Suprapubic skin (tissue), 4 donors: ENCODE results near the gene MILR1. TPM values are rescaled to one million over a fixed set of nuclear protein-coding genes. Genes with fewer than 3 reads are reported as not detected.

Experiments used
- DNase-seq, 2 donors: peaks; one replicate each; pipeline ENCODE4 v3.0.0-alpha.2; 2019; ENCODE audit warnings: low spot score in 2 of 2
- H3K27ac ChIP-seq: fragments of 200-600 bp; sonication (generic); one replicate; pipeline ENCODE4 v1.5.1; 2019
- H3K27me3 ChIP-seq: fragments of 200-600 bp; sonication (generic); one replicate; pipeline ENCODE4 v1.5.1; 2019
- H3K36me3 ChIP-seq: fragments of 200-600 bp; sonication (generic); one replicate; pipeline ENCODE4 v1.5.1; 2019
- H3K4me1 ChIP-seq: fragments of 200-600 bp; sonication (generic); one replicate; pipeline ENCODE4 v1.5.1; 2019
- H3K4me3 ChIP-seq: fragments of 200-600 bp; sonication (generic); one replicate; pipeline ENCODE4 v1.5.1; 2019; ENCODE audit warnings: mild to moderate bottlenecking
- H3K9me3 ChIP-seq: fragments of 200-600 bp; sonication (generic); one replicate; pipeline ENCODE4 v1.5.1; 2019
- CTCF ChIP-seq, 2 donors: fragments of 200-600 bp in 1 of 2; fragments of 450-650 bp in 1 of 2; sonication (generic) in 1 of 2; IDR thresholded peaks; one replicate each; pipeline ENCODE4 v1.5.1; 2016 to 2019; ENCODE audit warnings: antibody characterized with exemption in 2 of 2, mild to moderate bottlenecking in 1 of 2, moderate library complexity in 1 of 2
- EP300 ChIP-seq: sonication (generic); formaldehyde crosslinking; IDR thresholded peaks from one replicate; pipeline ENCODE4 v1.6.1; 2017; ENCODE audit warnings: antibody characterized with exemption
- POLR2A ChIP-seq, 2 donors: fragments of 450-650 bp; IDR thresholded peaks; one replicate each; pipeline ENCODE4 v1.6.1; 2017; ENCODE audit warnings: antibody characterized with exemption in 2 of 2, mild to moderate bottlenecking in 2 of 2, moderate library complexity in 2 of 2
- POLR2AphosphoS5 ChIP-seq, 3 donors: sonication (generic); formaldehyde crosslinking; IDR thresholded peaks; one replicate each; pipeline ENCODE4 v1.6.1; 2017; ENCODE audit warnings: antibody characterized with exemption in 3 of 3
- WGBS: methylation state at CpG from one replicate; pipeline ENCODE4 v1.1.5; 2018; 5-methylcytosine and 5-hydroxymethylcytosine counted together
- total RNA-seq, 4 donors: library from RNA; depleted of rRNA; stranded (reverse); fragments of >200 nt; gene quantifications; one replicate each; pipeline ENCODE4 v1.1.0, GENCODE V29; 2016

The MILR1 gene
- total RNA-seq, 4 donors from 2014 or later, result 0.45 to 0.57 TPM; not detected in 2

- DNase-seq, result no peak
- Histone ChIP-seq H3K4me1 (no peaks in the 10 kb centered on the region), H3K27ac (no peak overlapping the region), H3K9me3 (peaks cover 3% of the 10 kb centered on the region), H3K27me3 (no peaks in the 10 kb centered on the region), H3K36me3 (no peaks in the 10 kb centered on the region), H3K4me3 (no peak overlapping the region)
- WGBS, result 84% methylated on average over 6 of the region's 6 CpGs
- TF ChIP-seq POLR2AphosphoS5 (IDR thresholded peaks at IDR 0.05) (no peak), POLR2A (IDR thresholded peaks at IDR 0.05) (no peak), CTCF (IDR thresholded peaks at IDR 0.05) (no peak), EP300 (no peak)
These were observed 5.7 kb upstream of the MILR1 start for GRCh38 chr17:64443086-64443760.

GRCh38 chr17:64447526-64447925 is 1.4 kb upstream of the MILR1 start:
- TF ChIP-seq POLR2A (IDR thresholded peaks at IDR 0.05) (no peak), EP300 (no peak), POLR2AphosphoS5 (IDR thresholded peaks at IDR 0.05) (no peak), CTCF (IDR thresholded peaks at IDR 0.05) (no peak)
- H3K4me3 ChIP-seq, result no peak overlapping the region
- 96% methylated on average over 1 of the region's 1 CpG for WGBS
- no peak for DNase-seq
- no peaks in the 10 kb centered on the region for H3K27me3 ChIP-seq
- no peaks in the 10 kb centered on the region for H3K36me3 ChIP-seq
- no peak overlapping the region for H3K27ac ChIP-seq
- H3K4me1 ChIP-seq, result peaks cover 4% of the 10 kb centered on the region
- H3K9me3 ChIP-seq, result no peaks in the 10 kb centered on the region

- TF ChIP-seq POLR2A (IDR thresholded peaks at IDR 0.05) (no peak), CTCF (IDR thresholded peaks at IDR 0.05) (no peak), EP300 (no peak), POLR2AphosphoS5 (IDR thresholded peaks at IDR 0.05) (no peak)
- Histone ChIP-seq H3K4me1 (peaks cover 4% of the 10 kb centered on the region), H3K36me3 (no peaks in the 10 kb centered on the region), H3K27me3 (no peaks in the 10 kb centered on the region), H3K4me3 (no peak overlapping the region), H3K9me3 (no peaks in the 10 kb centered on the region), H3K27ac (peak overlapping the region; percentile 39)
- DNase-seq, result no peak
- WGBS, result 57% methylated on average over 3 of the region's 3 CpGs
These were observed 630 bp downstream of the MILR1 start for GRCh38 chr17:64449545-64449944.

- no peak for TF ChIP-seq POLR2A (IDR thresholded peaks at IDR 0.05)
- no peak for TF ChIP-seq EP300
- no peak for TF ChIP-seq POLR2AphosphoS5 (IDR thresholded peaks at IDR 0.05)
- TF ChIP-seq CTCF (IDR thresholded peaks at IDR 0.05), result no peak
- DNase-seq, result no peak
- H3K36me3 ChIP-seq, result no peaks in the 10 kb centered on the region
- no peaks in the 10 kb centered on the region for H3K9me3 ChIP-seq
- no peaks in the 10 kb centered on the region for H3K27me3 ChIP-seq
- H3K4me1 ChIP-seq, result no peaks in the 10 kb centered on the region
- no peak overlapping the region for H3K4me3 ChIP-seq
- 82% methylated on average over 8 of the region's 8 CpGs for WGBS
- no peak overlapping the region for H3K27ac ChIP-seq
These were observed 7.3 kb downstream of the MILR1 start for GRCh38 chr17:64455993-64456885.

GRCh38 chr17:64457156-64457555 is 8.2 kb downstream of the MILR1 start:
- TF ChIP-seq POLR2A (IDR thresholded peaks at IDR 0.05) (no peak), EP300 (no peak), CTCF (IDR thresholded peaks at IDR 0.05) (no peak), POLR2AphosphoS5 (IDR thresholded peaks at IDR 0.05) (no peak)
- Histone ChIP-seq H3K27ac (no peak overlapping the region), H3K4me3 (no peak overlapping the region), H3K9me3 (no peaks in the 10 kb centered on the region), H3K4me1 (no peaks in the 10 kb centered on the region), H3K27me3 (no peaks in the 10 kb centered on the region), H3K36me3 (no peaks in the 10 kb centered on the region)
- DNase-seq, result no peak
- WGBS, result 79% methylated on average over 7 of the region's 7 CpGs
